ENCODE measurements around the gene THADA.

The THADA gene

GRCh38 chr2:43321446-43321845 lies 274.4 kb downstream of the THADA start:
- TF ChIP-seq EZH2 (IDR thresholded peaks at IDR 0.05; ENCODE audit: borderline replicate concordance, low read length) (no peak), CTCF (IDR thresholded peaks at IDR 0.05; ENCODE audit: low read length) (no peak)
- H3K9me2 ChIP-seq (ENCODE audit: low read depth, low read length), result no peaks in the 10 kb centered on the region
- H3K27me3 ChIP-seq (ENCODE audit: insufficient read depth, low read length), result no peaks in the 10 kb centered on the region

GRCh38 chr2:43319541-43319940 lies 276.3 kb downstream of the THADA start:
- no peak overlapping the region for H2AFZ ChIP-seq (ENCODE audit: low read length)
- H3K9me3 ChIP-seq (ENCODE audit: low read length), result no peaks in the 10 kb centered on the region
- no peaks in the 10 kb centered on the region for H3K79me2 ChIP-seq (ENCODE audit: insufficient read depth, low read length)
- no peak overlapping the region for H3K9ac ChIP-seq (ENCODE audit: low read length)
- H3F3A ChIP-seq (ENCODE audit: insufficient read depth, low read length), result no peaks in the 10 kb centered on the region
- H3K27me3 ChIP-seq (ENCODE audit: insufficient read depth, low read length), result no peaks in the 10 kb centered on the region
- no peaks in the 10 kb centered on the region for H4K20me1 ChIP-seq (ENCODE audit: insufficient read depth, low read length)
- H3K9me2 ChIP-seq (ENCODE audit: low read depth, low read length), result no peaks in the 10 kb centered on the region
- H3K4me1 ChIP-seq (ENCODE audit: insufficient read depth, low read length, severe bottlenecking), result no peaks in the 10 kb centered on the region
- H3K27ac ChIP-seq (ENCODE audit: low read depth, low read length, poor library complexity, severe bottlenecking), result no peak overlapping the region
- H3K4me3 ChIP-seq (ENCODE audit: low read depth, low read length, poor library complexity, severe bottlenecking), result no peak overlapping the region
- no peak overlapping the region for H3K4me2 ChIP-seq (ENCODE audit: low read length)
- H3K36me3 ChIP-seq (ENCODE audit: insufficient read depth, low read length), result peaks cover 8% of the 10 kb centered on the region; the same call in 1 of the 2 replicates
- TF ChIP-seq EZH2 (IDR thresholded peaks at IDR 0.05; ENCODE audit: borderline replicate concordance, low read length), result no peak

More at GRCh38 chr2:43321446-43321845, 274.4 kb downstream of the THADA start:
- H3K4me1 ChIP-seq (ENCODE audit: insufficient read depth, low read length, severe bottlenecking), result no peaks in the 10 kb centered on the region
- H3K79me2 ChIP-seq (ENCODE audit: insufficient read depth, low read length), result no peaks in the 10 kb centered on the region
- H3K4me2 ChIP-seq (ENCODE audit: low read length), result no peak overlapping the region
- H2AFZ ChIP-seq (ENCODE audit: low read length), result no peak overlapping the region
- H3K9ac ChIP-seq (ENCODE audit: low read length), result no peak overlapping the region
- no peak overlapping the region for H3K27ac ChIP-seq (ENCODE audit: low read depth, low read length, poor library complexity, severe bottlenecking)
- no peaks in the 10 kb centered on the region for H3F3A ChIP-seq (ENCODE audit: insufficient read depth, low read length)
- H3K9me3 ChIP-seq (ENCODE audit: low read length), result no peaks in the 10 kb centered on the region
- H3K36me3 ChIP-seq (ENCODE audit: insufficient read depth, low read length), result peaks cover 8% of the 10 kb centered on the region; the same call in 1 of the 2 replicates
- H4K20me1 ChIP-seq (ENCODE audit: insufficient read depth, low read length), result no peaks in the 10 kb centered on the region
- no peak overlapping the region for H3K4me3 ChIP-seq (ENCODE audit: low read depth, low read length, poor library complexity, severe bottlenecking)

GRCh38 chr2:43318791-43319190 lies 277.0 kb downstream of the THADA start:
- H3K27me3 ChIP-seq (ENCODE audit: insufficient read depth, low read length), result no peaks in the 10 kb centered on the region
- no peak for TF ChIP-seq CTCF (IDR thresholded peaks at IDR 0.05; ENCODE audit: low read length)
- TF ChIP-seq EZH2 (IDR thresholded peaks at IDR 0.05; ENCODE audit: borderline replicate concordance, low read length), result no peak
- H4K20me1 ChIP-seq (ENCODE audit: insufficient read depth, low read length), result no peaks in the 10 kb centered on the region
- H3K4me1 ChIP-seq (ENCODE audit: insufficient read depth, low read length, severe bottlenecking), result no peaks in the 10 kb centered on the region
- no peaks in the 10 kb centered on the region for H3K9me2 ChIP-seq (ENCODE audit: low read depth, low read length)
- no peaks in the 10 kb centered on the region for H3F3A ChIP-seq (ENCODE audit: insufficient read depth, low read length)
- H3K79me2 ChIP-seq (ENCODE audit: insufficient read depth, low read length), result no peaks in the 10 kb centered on the region
- no peak overlapping the region for H2AFZ ChIP-seq (ENCODE audit: low read length)
- peaks cover 8% of the 10 kb centered on the region; the same call in 1 of the 2 replicates for H3K36me3 ChIP-seq (ENCODE audit: insufficient read depth, low read length)
- no peak overlapping the region for H3K4me2 ChIP-seq (ENCODE audit: low read length)
- no peak overlapping the region for H3K27ac ChIP-seq (ENCODE audit: low read depth, low read length, poor library complexity, severe bottlenecking)
- no peak overlapping the region for H3K4me3 ChIP-seq (ENCODE audit: low read depth, low read length, poor library complexity, severe bottlenecking)
- H3K9me3 ChIP-seq (ENCODE audit: low read length), result no peaks in the 10 kb centered on the region
- no peak overlapping the region for H3K9ac ChIP-seq (ENCODE audit: low read length)

GRCh38 chr2:43317680-43318079 lies 278.2 kb downstream of the THADA start:
- H3K27ac ChIP-seq (ENCODE audit: low read depth, low read length, poor library complexity, severe bottlenecking), result no peak overlapping the region
- no peaks in the 10 kb centered on the region for H3K4me1 ChIP-seq (ENCODE audit: insufficient read depth, low read length, severe bottlenecking)
- TF ChIP-seq EZH2 (IDR thresholded peaks at IDR 0.05; ENCODE audit: borderline replicate concordance, low read length) (no peak), CTCF (IDR thresholded peaks at IDR 0.05; ENCODE audit: low read length) (no peak)
- no peak overlapping the region for H3K9ac ChIP-seq (ENCODE audit: low read length)
- no peaks in the 10 kb centered on the region for H3K9me2 ChIP-seq (ENCODE audit: low read depth, low read length)
- no peaks in the 10 kb centered on the region for H3K27me3 ChIP-seq (ENCODE audit: insufficient read depth, low read length)
- H4K20me1 ChIP-seq (ENCODE audit: insufficient read depth, low read length), result no peaks in the 10 kb centered on the region
- H3K36me3 ChIP-seq (ENCODE audit: insufficient read depth, low read length), result peaks cover 8% of the 10 kb centered on the region; the same call in 1 of the 2 replicates
- no peaks in the 10 kb centered on the region for H3K79me2 ChIP-seq (ENCODE audit: insufficient read depth, low read length)
- no peak overlapping the region for H3K4me2 ChIP-seq (ENCODE audit: low read length)
- no peaks in the 10 kb centered on the region for H3K9me3 ChIP-seq (ENCODE audit: low read length)
- H3F3A ChIP-seq (ENCODE audit: insufficient read depth, low read length), result no peaks in the 10 kb centered on the region
- no peak overlapping the region for H2AFZ ChIP-seq (ENCODE audit: low read length)
- H3K4me3 ChIP-seq (ENCODE audit: low read depth, low read length, poor library complexity, severe bottlenecking), result no peak overlapping the region
